ENCODE results near the gene ADAMTS5. TPM values are rescaled to one million over a fixed set of nuclear protein-coding genes. Genes with fewer than 3 reads are reported as not detected.

Gene ADAMTS5
- total RNA-seq, 2 donors from 2014 or later, result 0.33 to 1.9 TPM

DNA sequence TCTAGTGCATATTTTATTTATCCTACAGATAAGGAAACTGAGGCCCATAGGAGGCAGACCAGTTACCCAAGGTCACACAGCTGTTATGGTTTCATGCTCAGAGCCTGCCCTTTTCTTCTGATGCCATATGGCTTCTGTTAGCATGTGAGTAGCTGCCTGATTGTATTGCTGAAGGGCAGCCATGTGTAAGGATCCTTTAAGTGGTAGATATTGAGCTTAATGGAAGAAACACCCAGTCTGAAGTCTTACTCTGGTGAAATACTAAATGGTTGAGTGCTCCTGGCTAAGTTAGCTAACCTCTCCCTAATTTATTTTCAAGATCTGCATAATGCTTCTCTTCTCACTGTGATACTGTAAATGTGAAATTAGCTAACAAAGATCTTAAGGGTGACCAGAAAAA lies 30.9 kb downstream of the ADAMTS5 start:
- Mint-ChIP-seq H3K36me3 (ENCODE audit: low read depth) (peaks cover 15% of the 10 kb centered on the region), H3K9me3 (no peaks in the 10 kb centered on the region), H3K27me3 (ENCODE audit: insufficient read depth) (no peaks in the 10 kb centered on the region), H3K4me3 (no peak overlapping the region), H3K4me1 (no peaks in the 10 kb centered on the region), H3K27ac (no peak overlapping the region)
- Histone ChIP-seq H3K9me3 (ENCODE audit: control insufficient read depth, low read length) (no peaks in the 10 kb centered on the region), H3K4me3 (ENCODE audit: low read length) (no peak overlapping the region), H3K27me3 (ENCODE audit: control insufficient read depth, insufficient read depth, low read length, poor library complexity, severe bottlenecking) (no peaks in the 10 kb centered on the region), H3K36me3 (ENCODE audit: control insufficient read depth, insufficient read depth, low read length) (no peaks in the 10 kb centered on the region), H3K27ac (ENCODE audit: low read depth, low read length) (no peak overlapping the region), H3K9ac (ENCODE audit: extremely low read depth, low read length, poor library complexity, severe bottlenecking) (no peak overlapping the region), H3K4me1 (ENCODE audit: control insufficient read depth, insufficient read depth, low read length) (no peaks in the 10 kb centered on the region)
- no peak for DNase-seq
- TF ChIP-seq, protein P1, sequence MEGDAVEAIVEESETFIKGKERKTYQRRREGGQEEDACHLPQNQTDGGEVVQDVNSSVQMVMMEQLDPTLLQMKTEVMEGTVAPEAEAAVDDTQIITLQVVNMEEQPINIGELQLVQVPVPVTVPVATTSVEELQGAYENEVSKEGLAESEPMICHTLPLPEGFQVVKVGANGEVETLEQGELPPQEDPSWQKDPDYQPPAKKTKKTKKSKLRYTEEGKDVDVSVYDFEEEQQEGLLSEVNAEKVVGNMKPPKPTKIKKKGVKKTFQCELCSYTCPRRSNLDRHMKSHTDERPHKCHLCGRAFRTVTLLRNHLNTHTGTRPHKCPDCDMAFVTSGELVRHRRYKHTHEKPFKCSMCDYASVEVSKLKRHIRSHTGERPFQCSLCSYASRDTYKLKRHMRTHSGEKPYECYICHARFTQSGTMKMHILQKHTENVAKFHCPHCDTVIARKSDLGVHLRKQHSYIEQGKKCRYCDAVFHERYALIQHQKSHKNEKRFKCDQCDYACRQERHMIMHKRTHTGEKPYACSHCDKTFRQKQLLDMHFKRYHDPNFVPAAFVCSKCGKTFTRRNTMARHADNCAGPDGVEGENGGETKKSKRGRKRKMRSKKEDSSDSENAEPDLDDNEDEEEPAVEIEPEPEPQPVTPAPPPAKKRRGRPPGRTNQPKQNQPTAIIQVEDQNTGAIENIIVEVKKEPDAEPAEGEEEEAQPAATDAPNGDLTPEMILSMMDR (conservative IDR thresholded peaks at IDR 0.05), result no peak

DNA sequence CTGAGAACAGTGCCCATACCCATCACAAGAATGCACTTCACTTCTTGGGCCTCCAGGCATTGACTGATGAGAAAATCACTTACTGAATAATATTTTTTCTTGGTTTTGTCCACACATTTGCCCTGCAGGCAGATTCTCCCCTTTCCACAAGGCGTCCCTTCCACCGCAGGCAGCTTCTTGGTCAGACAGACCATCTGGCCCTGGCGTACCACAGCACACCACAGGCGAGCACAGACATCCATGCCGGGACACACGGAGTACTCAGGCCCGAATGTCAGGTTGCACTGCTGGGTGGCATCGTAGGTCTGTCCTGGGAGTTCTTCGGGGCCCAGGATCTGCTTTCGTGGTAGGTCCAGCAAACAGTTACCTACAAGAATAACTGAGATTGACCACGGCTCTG lies 32.5 kb downstream of the ADAMTS5 start:
- TF ChIP-seq, protein P1 (conservative IDR thresholded peaks at IDR 0.05), result no peak
- Mint-ChIP-seq H3K36me3 (ENCODE audit: low read depth) (peaks cover 15% of the 10 kb centered on the region), H3K27me3 (ENCODE audit: insufficient read depth) (no peaks in the 10 kb centered on the region), H3K4me1 (no peaks in the 10 kb centered on the region), H3K4me3 (no peak overlapping the region), H3K27ac (no peak overlapping the region), H3K9me3 (no peaks in the 10 kb centered on the region)
- Histone ChIP-seq H3K36me3 (ENCODE audit: control insufficient read depth, insufficient read depth, low read length) (no peaks in the 10 kb centered on the region), H3K9ac (ENCODE audit: extremely low read depth, low read length, poor library complexity, severe bottlenecking) (no peak overlapping the region), H3K4me3 (ENCODE audit: low read length) (no peak overlapping the region), H3K4me1 (ENCODE audit: control insufficient read depth, insufficient read depth, low read length) (no peaks in the 10 kb centered on the region), H3K27me3 (ENCODE audit: control insufficient read depth, insufficient read depth, low read length, poor library complexity, severe bottlenecking) (no peaks in the 10 kb centered on the region), H3K27ac (ENCODE audit: low read depth, low read length) (no peak overlapping the region), H3K9me3 (ENCODE audit: control insufficient read depth, low read length) (no peaks in the 10 kb centered on the region)
- no peak for DNase-seq
- WGBS, 2 experiments (ENCODE audit: insufficient coverage in 1 of 2, insufficient read length in 1 of 2), result 91 to 92% methylated on average over 9 to 11 of the region's 11 CpGs

DNA sequence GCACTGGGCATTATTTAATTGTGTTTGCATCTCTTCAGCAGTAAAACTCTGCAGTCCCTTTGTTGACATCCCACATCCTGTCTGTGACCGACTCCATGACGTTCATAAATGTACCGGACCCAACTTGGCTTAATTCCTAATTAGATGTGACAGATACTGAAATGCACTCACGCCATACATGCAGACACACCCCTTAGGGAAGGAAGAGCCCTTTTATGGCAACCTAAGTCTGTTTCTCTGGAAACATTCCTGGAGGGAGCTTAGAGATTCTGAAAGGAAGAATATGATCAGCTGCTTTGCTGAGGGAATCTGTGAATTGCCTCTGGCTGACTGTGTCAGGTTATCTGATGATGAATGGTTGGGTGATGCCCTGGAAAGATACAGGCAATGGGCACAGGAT lies 33.4 kb downstream of the ADAMTS5 start:
- Mint-ChIP-seq H3K9me3 (no peaks in the 10 kb centered on the region), H3K27me3 (ENCODE audit: insufficient read depth) (no peaks in the 10 kb centered on the region), H3K4me1 (no peaks in the 10 kb centered on the region), H3K4me3 (no peak overlapping the region), H3K36me3 (ENCODE audit: low read depth) (peaks cover 11% of the 10 kb centered on the region), H3K27ac (no peak overlapping the region)
- Histone ChIP-seq H3K4me1 (ENCODE audit: control insufficient read depth, insufficient read depth, low read length) (no peaks in the 10 kb centered on the region), H3K9me3 (ENCODE audit: control insufficient read depth, low read length) (no peaks in the 10 kb centered on the region), H3K9ac (ENCODE audit: extremely low read depth, low read length, poor library complexity, severe bottlenecking) (no peak overlapping the region), H3K27ac (ENCODE audit: low read depth, low read length) (no peak overlapping the region), H3K4me3 (ENCODE audit: low read length) (no peak overlapping the region), H3K27me3 (ENCODE audit: control insufficient read depth, insufficient read depth, low read length, poor library complexity, severe bottlenecking) (no peaks in the 10 kb centered on the region), H3K36me3 (ENCODE audit: control insufficient read depth, insufficient read depth, low read length) (no peaks in the 10 kb centered on the region)
- TF ChIP-seq, protein P1 (conservative IDR thresholded peaks at IDR 0.05), result no peak
- no peak for DNase-seq
- WGBS, 2 experiments (ENCODE audit: insufficient coverage in 1 of 2, insufficient read length in 1 of 2), result 94 to 98% methylated on average over 4 of the region's 4 CpGs
